ENCODE data around the gene OXCT1. TPM values are rescaled to one million over a fixed set of nuclear protein-coding genes. Genes with fewer than 3 reads are reported as not detected.

Gene OXCT1
- total and polyA plus RNA-seq, 2 of the 8 experiments (the other 6 are each of a cell fraction or from before 2014, with no cell fraction given), result 10.1 to 28.2 TPM

- TF ChIP-seq, protein P1, sequence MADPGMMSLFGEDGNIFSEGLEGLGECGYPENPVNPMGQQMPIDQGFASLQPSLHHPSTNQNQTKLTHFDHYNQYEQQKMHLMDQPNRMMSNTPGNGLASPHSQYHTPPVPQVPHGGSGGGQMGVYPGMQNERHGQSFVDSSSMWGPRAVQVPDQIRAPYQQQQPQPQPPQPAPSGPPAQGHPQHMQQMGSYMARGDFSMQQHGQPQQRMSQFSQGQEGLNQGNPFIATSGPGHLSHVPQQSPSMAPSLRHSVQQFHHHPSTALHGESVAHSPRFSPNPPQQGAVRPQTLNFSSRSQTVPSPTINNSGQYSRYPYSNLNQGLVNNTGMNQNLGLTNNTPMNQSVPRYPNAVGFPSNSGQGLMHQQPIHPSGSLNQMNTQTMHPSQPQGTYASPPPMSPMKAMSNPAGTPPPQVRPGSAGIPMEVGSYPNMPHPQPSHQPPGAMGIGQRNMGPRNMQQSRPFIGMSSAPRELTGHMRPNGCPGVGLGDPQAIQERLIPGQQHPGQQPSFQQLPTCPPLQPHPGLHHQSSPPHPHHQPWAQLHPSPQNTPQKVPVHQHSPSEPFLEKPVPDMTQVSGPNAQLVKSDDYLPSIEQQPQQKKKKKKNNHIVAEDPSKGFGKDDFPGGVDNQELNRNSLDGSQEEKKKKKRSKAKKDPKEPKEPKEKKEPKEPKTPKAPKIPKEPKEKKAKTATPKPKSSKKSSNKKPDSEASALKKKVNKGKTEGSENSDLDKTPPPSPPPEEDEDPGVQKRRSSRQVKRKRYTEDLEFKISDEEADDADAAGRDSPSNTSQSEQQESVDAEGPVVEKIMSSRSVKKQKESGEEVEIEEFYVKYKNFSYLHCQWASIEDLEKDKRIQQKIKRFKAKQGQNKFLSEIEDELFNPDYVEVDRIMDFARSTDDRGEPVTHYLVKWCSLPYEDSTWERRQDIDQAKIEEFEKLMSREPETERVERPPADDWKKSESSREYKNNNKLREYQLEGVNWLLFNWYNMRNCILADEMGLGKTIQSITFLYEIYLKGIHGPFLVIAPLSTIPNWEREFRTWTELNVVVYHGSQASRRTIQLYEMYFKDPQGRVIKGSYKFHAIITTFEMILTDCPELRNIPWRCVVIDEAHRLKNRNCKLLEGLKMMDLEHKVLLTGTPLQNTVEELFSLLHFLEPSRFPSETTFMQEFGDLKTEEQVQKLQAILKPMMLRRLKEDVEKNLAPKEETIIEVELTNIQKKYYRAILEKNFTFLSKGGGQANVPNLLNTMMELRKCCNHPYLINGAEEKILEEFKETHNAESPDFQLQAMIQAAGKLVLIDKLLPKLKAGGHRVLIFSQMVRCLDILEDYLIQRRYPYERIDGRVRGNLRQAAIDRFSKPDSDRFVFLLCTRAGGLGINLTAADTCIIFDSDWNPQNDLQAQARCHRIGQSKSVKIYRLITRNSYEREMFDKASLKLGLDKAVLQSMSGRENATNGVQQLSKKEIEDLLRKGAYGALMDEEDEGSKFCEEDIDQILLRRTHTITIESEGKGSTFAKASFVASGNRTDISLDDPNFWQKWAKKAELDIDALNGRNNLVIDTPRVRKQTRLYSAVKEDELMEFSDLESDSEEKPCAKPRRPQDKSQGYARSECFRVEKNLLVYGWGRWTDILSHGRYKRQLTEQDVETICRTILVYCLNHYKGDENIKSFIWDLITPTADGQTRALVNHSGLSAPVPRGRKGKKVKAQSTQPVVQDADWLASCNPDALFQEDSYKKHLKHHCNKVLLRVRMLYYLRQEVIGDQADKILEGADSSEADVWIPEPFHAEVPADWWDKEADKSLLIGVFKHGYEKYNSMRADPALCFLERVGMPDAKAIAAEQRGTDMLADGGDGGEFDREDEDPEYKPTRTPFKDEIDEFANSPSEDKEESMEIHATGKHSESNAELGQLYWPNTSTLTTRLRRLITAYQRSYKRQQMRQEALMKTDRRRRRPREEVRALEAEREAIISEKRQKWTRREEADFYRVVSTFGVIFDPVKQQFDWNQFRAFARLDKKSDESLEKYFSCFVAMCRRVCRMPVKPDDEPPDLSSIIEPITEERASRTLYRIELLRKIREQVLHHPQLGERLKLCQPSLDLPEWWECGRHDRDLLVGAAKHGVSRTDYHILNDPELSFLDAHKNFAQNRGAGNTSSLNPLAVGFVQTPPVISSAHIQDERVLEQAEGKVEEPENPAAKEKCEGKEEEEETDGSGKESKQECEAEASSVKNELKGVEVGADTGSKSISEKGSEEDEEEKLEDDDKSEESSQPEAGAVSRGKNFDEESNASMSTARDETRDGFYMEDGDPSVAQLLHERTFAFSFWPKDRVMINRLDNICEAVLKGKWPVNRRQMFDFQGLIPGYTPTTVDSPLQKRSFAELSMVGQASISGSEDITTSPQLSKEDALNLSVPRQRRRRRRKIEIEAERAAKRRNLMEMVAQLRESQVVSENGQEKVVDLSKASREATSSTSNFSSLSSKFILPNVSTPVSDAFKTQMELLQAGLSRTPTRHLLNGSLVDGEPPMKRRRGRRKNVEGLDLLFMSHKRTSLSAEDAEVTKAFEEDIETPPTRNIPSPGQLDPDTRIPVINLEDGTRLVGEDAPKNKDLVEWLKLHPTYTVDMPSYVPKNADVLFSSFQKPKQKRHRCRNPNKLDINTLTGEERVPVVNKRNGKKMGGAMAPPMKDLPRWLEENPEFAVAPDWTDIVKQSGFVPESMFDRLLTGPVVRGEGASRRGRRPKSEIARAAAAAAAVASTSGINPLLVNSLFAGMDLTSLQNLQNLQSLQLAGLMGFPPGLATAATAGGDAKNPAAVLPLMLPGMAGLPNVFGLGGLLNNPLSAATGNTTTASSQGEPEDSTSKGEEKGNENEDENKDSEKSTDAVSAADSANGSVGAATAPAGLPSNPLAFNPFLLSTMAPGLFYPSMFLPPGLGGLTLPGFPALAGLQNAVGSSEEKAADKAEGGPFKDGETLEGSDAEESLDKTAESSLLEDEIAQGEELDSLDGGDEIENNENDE (IDR thresholded peaks at IDR 0.05; ENCODE audit: insufficient replicate concordance, low read length), result no peak
- no peak for TF ChIP-seq CBX5 (IDR thresholded peaks at IDR 0.05; ENCODE audit: low read depth, low read length)
- TF ChIP-seq, protein P2, sequence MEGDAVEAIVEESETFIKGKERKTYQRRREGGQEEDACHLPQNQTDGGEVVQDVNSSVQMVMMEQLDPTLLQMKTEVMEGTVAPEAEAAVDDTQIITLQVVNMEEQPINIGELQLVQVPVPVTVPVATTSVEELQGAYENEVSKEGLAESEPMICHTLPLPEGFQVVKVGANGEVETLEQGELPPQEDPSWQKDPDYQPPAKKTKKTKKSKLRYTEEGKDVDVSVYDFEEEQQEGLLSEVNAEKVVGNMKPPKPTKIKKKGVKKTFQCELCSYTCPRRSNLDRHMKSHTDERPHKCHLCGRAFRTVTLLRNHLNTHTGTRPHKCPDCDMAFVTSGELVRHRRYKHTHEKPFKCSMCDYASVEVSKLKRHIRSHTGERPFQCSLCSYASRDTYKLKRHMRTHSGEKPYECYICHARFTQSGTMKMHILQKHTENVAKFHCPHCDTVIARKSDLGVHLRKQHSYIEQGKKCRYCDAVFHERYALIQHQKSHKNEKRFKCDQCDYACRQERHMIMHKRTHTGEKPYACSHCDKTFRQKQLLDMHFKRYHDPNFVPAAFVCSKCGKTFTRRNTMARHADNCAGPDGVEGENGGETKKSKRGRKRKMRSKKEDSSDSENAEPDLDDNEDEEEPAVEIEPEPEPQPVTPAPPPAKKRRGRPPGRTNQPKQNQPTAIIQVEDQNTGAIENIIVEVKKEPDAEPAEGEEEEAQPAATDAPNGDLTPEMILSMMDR (IDR thresholded peaks at IDR 0.05; ENCODE audit: control extremely low read depth in 1 of 3, insufficient read depth in 1 of 3, low read depth in 1 of 3, low read length in 3 of 3), result no peak
Measured at GRCh38 chr5:41871852-41872251, 1.6 kb upstream of the OXCT1 start (continued).

Measured in H1 (cell line).